Measurements from ENCODE around the gene LRRN4.

- TF ChIP-seq, protein P1, sequence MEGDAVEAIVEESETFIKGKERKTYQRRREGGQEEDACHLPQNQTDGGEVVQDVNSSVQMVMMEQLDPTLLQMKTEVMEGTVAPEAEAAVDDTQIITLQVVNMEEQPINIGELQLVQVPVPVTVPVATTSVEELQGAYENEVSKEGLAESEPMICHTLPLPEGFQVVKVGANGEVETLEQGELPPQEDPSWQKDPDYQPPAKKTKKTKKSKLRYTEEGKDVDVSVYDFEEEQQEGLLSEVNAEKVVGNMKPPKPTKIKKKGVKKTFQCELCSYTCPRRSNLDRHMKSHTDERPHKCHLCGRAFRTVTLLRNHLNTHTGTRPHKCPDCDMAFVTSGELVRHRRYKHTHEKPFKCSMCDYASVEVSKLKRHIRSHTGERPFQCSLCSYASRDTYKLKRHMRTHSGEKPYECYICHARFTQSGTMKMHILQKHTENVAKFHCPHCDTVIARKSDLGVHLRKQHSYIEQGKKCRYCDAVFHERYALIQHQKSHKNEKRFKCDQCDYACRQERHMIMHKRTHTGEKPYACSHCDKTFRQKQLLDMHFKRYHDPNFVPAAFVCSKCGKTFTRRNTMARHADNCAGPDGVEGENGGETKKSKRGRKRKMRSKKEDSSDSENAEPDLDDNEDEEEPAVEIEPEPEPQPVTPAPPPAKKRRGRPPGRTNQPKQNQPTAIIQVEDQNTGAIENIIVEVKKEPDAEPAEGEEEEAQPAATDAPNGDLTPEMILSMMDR (IDR thresholded peaks at IDR 0.05): no peak
- no peak for TF ChIP-seq POLR2A (IDR thresholded peaks at IDR 0.05)
Observed at GRCh38 chr20:6012179-6012578, 41.7 kb downstream of the LRRN4 start.

Data from testis (tissue), 2 donors.